Measurements from ENCODE around the gene FADS3.

FADS3 gene, protein sequence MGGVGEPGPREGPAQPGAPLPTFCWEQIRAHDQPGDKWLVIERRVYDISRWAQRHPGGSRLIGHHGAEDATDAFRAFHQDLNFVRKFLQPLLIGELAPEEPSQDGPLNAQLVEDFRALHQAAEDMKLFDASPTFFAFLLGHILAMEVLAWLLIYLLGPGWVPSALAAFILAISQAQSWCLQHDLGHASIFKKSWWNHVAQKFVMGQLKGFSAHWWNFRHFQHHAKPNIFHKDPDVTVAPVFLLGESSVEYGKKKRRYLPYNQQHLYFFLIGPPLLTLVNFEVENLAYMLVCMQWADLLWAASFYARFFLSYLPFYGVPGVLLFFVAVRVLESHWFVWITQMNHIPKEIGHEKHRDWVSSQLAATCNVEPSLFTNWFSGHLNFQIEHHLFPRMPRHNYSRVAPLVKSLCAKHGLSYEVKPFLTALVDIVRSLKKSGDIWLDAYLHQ

DNA sequence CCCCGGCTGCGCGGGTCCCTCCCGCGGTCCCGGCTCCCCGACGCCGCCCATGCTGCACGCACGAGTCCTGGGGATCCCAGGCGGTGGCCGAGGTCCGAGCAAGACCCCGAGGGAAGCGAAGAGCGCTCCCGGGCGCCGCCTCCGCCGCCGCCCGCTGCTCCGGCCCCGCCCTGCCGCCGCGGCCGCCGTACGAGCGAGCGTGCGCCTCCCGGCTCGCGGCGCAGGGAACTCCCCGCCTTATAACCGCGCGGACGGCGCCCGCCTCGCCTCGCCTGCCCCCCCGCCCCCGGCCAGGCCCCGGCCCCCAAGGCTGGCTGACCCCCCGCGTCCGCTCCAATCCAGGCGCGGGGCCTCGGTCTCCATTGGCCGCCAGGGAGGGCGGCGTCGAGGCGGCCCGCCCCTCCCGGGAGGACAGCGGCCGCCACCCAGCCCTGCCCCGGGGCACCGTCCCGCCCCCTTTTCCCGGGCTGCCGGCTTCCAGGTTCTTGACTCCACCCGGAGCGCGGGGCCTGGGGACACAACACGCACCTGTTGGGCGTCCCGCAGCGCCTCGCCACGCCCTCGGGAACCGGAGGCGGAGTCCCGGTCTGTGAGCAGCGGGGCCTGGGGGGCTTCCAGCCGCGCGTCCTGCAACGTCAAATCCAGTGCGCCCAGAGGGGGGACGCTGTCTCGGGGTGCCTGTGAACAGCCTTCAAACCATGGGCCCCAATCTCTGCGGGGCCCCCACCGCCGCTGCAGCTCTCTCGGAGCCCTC, at the start of gene FADS3:
Gene FADS3, minus strand, starts transcription at position 215 of the 754 bp plus-strand sequence. Its CDS starts 164 bp downstream, at position 51.
- peak within 1 kb of the TSS; percentile 76 for H3K27ac ChIP-seq
- TF ChIP-seq, protein P1, sequence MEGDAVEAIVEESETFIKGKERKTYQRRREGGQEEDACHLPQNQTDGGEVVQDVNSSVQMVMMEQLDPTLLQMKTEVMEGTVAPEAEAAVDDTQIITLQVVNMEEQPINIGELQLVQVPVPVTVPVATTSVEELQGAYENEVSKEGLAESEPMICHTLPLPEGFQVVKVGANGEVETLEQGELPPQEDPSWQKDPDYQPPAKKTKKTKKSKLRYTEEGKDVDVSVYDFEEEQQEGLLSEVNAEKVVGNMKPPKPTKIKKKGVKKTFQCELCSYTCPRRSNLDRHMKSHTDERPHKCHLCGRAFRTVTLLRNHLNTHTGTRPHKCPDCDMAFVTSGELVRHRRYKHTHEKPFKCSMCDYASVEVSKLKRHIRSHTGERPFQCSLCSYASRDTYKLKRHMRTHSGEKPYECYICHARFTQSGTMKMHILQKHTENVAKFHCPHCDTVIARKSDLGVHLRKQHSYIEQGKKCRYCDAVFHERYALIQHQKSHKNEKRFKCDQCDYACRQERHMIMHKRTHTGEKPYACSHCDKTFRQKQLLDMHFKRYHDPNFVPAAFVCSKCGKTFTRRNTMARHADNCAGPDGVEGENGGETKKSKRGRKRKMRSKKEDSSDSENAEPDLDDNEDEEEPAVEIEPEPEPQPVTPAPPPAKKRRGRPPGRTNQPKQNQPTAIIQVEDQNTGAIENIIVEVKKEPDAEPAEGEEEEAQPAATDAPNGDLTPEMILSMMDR (conservative IDR thresholded peaks at IDR 0.05) = no peak; the same call in 1 of the 2 replicates
- no peak for TF ChIP-seq ZFX (IDR thresholded peaks at IDR 0.05)

DNA sequence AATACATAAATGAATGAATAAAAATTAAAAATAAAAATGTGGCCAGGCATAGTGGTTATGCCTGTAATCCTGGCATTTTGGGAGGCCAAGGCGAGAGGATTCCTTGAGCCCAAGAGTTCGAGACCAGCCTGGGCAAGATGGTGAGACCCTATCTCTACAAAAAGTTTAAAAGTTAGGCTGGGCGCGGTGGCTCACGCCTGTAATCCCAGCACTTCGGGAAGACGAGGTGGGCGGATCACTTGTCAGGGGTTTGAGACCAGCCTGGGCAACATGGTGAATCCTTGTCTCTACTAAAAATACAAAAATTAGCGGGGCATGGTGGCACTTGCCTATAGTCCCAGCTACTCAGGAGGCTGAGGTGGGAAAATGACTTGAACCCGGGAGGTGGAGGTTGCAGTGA, 49.1 kb upstream of the FADS3 start:
- TF ChIP-seq ZFX (IDR thresholded peaks at IDR 0.05) = no peak
- TF ChIP-seq, protein P1 (conservative IDR thresholded peaks at IDR 0.05) = no peak
- H3K27ac ChIP-seq = no peak overlapping the region

GRCh38 chr11:61935861-61936260, 44.5 kb upstream of the FADS3 start:
- H3K27ac ChIP-seq = no peak overlapping the region
- TF ChIP-seq, protein P1 (conservative IDR thresholded peaks at IDR 0.05) = no peak
- no peak for TF ChIP-seq ZFX (IDR thresholded peaks at IDR 0.05)

DNA sequence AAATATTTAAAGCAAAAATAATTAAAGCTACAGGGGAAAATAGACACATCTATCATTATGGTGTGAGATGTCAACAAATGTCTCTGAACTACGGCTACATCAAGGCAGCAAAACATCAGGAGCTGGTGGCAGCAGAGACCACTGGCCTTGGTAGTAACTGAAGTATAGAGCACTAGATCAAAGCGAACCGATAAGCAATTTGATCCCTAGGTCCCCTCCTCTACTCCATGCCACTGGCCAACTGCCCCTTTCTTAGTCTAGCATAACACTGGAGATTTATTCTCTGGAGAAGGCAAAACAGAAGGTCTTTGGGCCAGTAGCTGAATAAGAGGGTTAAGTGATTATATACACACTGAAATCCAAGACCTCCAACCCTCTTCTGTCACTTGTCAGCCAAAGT, 39.6 kb upstream of the FADS3 start:
- TF ChIP-seq ZFX (IDR thresholded peaks at IDR 0.05) = no peak
- TF ChIP-seq, protein P1 (conservative IDR thresholded peaks at IDR 0.05) = no peak
- no peak overlapping the region for H3K27ac ChIP-seq

GRCh38 chr11:61928606-61929005, 37.3 kb upstream of the FADS3 start:
- TF ChIP-seq ZFX (IDR thresholded peaks at IDR 0.05) = no peak
- no peak overlapping the region for H3K27ac ChIP-seq

- no peak for TF ChIP-seq ZFX (IDR thresholded peaks at IDR 0.05)
- TF ChIP-seq, protein P1 (conservative IDR thresholded peaks at IDR 0.05) = no peak
Measured at GRCh38 chr11:61927501-61927900, 36.2 kb upstream of the FADS3 start.

GRCh38 chr11:61926235-61926634, 34.9 kb upstream of the FADS3 start:
- TF ChIP-seq, protein P1 (conservative IDR thresholded peaks at IDR 0.05) = no peak
- TF ChIP-seq ZFX (IDR thresholded peaks at IDR 0.05) = no peak
- no peak overlapping the region for H3K27ac ChIP-seq

More at GRCh38 chr11:61927501-61927900, 36.2 kb upstream of the FADS3 start:
- H3K27ac ChIP-seq = no peak overlapping the region

Data from C4-2B (cell line).